GM12892 (cell line): ENCODE measurements around the gene STC2.

Experiments
- POLR2A ChIP-seq: IDR thresholded peaks from 2 replicates; pipeline ENCODE4 v1.6.1; 2011; ENCODE audit warnings: low read depth, low read length, control low read depth
- POLR2AphosphoS5 ChIP-seq: IDR thresholded peaks from 2 replicates; pipeline ENCODE4 v1.6.1; 2011; ENCODE audit warnings: low read depth, low read length, control low read depth

DNA sequence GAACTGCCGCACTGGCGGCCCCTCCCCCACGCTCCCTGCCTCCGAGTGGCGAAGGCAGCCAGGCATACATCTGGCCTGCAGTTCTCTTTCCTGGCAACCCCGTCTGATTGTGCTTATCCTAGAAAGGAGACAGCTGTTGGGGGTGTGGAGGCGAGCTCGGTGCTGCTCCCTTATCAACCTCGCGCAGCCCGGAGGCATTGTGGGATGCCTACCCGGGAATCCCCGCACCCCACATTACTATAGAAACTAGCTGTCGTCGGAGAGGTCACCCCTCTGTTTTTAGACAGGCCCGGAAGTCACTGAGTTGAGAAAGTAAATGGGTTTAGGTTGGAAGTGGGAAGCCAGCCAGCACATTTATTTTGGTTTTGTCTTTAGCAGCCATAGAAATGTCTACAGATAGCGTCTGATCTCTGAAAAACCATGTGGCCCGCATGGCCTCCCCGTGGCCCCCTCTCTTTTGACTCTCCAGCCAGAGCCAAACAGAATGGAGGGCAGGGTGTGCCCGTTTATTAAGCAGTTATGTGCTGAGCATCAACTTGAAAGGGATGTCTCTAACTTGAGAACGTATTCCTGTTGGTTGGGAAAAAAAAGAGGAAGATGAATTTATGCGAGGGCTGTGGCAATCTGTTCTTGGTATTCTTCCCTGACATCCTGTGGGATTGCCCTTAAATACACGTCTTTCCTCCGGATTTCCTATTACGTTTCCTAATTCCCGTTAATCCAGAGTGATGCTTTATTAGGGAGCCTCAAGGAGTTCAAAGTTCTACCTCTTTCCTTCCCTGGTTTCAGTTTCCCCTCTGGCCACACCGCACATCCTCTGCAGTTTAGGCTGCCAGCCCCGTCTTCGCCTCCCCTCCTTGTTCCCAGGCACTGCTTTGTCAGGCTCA is 3.9 kb downstream of the STC2 start:
- no peak for TF ChIP-seq POLR2A
- no peak for TF ChIP-seq POLR2AphosphoS5
